K562 (cell line): ENCODE data around the gene ZNF487. TPM values are rescaled to one million over a fixed set of nuclear protein-coding genes. Genes with fewer than 3 reads are reported as not detected.

Source experiments
- CBX8 ChIP-seq: fragments of 200-600 bp; sonication (generic); IDR thresholded peaks from 2 replicates; pipeline ENCODE4 v1.6.1; 2012; ENCODE audit warnings: borderline replicate concordance, mixed run types, low read depth, mild to moderate bottlenecking, moderate library complexity, mixed read lengths, low read length, control low read depth, inconsistent platforms; ENCODE audit not compliant: poor library complexity, severe bottlenecking; ENCODE audit errors: extremely low read depth
- ELK3 ChIP-seq: fragments of 450-650 bp; formaldehyde crosslinking; IDR thresholded peaks from 2 replicates; pipeline ENCODE4 v1.4.0; 2020; ENCODE audit warnings: mild to moderate bottlenecking
- ETV6 ChIP-seq, 3 experiments: fragments of 150-350 bp in 1 of 3; sonication (generic) in 1 of 3; formaldehyde crosslinking in 1 of 3; IDR thresholded peaks; 2 replicates each; pipeline versions ENCODE4 v1.6.1 to v1.8.0; 2014 to 2022; ENCODE audit warnings: borderline replicate concordance in 2 of 3, low read depth in 2 of 3, antibody characterized with exemption in 1 of 3, low read length in 1 of 3, mild to moderate bottlenecking in 1 of 3, missing genetic modification reagents in 1 of 3
- FOSL1 ChIP-seq: fragments of 200-800 bp; sonication (Bioruptor generic); conservative IDR thresholded peaks from 2 replicates; pipeline ENCODE4 v1.6.1; 2016; ENCODE audit warnings: missing genetic modification characterization, missing compliant biosample characterization
- HNRNPK ChIP-seq: fragments of 200-400 bp; formaldehyde crosslinking; IDR thresholded peaks from one replicate; pipeline ENCODE4 v1.6.1; 2018; ENCODE audit warnings: mild to moderate bottlenecking, low read depth, low read length; ENCODE audit not compliant: poor library complexity, severe bottlenecking
- KDM1A ChIP-seq, 2 experiments: fragments of 450-650 bp; IDR thresholded peaks; 2 replicates each; pipeline ENCODE4 v1.6.1; 2016; ENCODE audit warnings: mild to moderate bottlenecking in 2 of 2
- KLF16 ChIP-seq: IDR thresholded peaks from 2 replicates; pipeline ENCODE4 v1.6.1; 2016; ENCODE audit warnings: antibody characterized with exemption
- LEF1 ChIP-seq: fragments of 450-650 bp; IDR thresholded peaks from 2 replicates; pipeline ENCODE4 v1.6.1; 2016; ENCODE audit warnings: mild to moderate bottlenecking
- MEF2A ChIP-seq: IDR thresholded peaks from 2 replicates; pipeline ENCODE4 v1.6.1; 2011; ENCODE audit warnings: low read depth, mild to moderate bottlenecking, low read length, moderate library complexity; ENCODE audit not compliant: control insufficient read depth
- MTA2 ChIP-seq: fragments of 450-650 bp; IDR thresholded peaks from 2 replicates; pipeline ENCODE4 v1.6.1; 2016; ENCODE audit warnings: low read depth
- PHF8 ChIP-seq: fragments of 200-600 bp; sonication (generic); IDR thresholded peaks from 2 replicates; pipeline ENCODE4 v1.6.1; 2012; ENCODE audit warnings: mixed run types, mild to moderate bottlenecking, inconsistent platforms, low read length, moderate library complexity, borderline replicate concordance
- PKNOX1 ChIP-seq: fragments of 450-650 bp; IDR thresholded peaks from 2 replicates; pipeline ENCODE4 v1.6.1; 2016
- POLR2B ChIP-seq: fragments of 450-650 bp; IDR thresholded peaks from 2 replicates; pipeline ENCODE4 v1.6.1; 2018; ENCODE audit warnings: low read depth; ENCODE audit not compliant: partially characterized antibody
- PURB ChIP-seq: sonication (generic); formaldehyde crosslinking; IDR thresholded peaks from 2 replicates; pipeline ENCODE4 v1.9.0; 2021; ENCODE audit warnings: low read depth, mild to moderate bottlenecking, missing genetic modification reagents
- TOE1 ChIP-seq, 2 experiments: fragments of 450-650 bp in 1 of 2; sonication (generic) in 1 of 2; formaldehyde crosslinking in 1 of 2; IDR thresholded peaks; 2 replicates each; pipeline versions ENCODE4 v1.7.1 to v1.8.0; 2016 to 2022; ENCODE audit warnings: borderline replicate concordance in 2 of 2, mild to moderate bottlenecking in 2 of 2, antibody characterized with exemption in 1 of 2, inconsistent platforms in 1 of 2, low read depth in 1 of 2, missing genetic modification reagents in 1 of 2, moderate library complexity in 1 of 2
- USF2 ChIP-seq: sonication (generic); formaldehyde crosslinking; IDR thresholded peaks from 2 replicates; pipeline ENCODE4 v1.5.0; 2020; ENCODE audit warnings: missing genetic modification reagents
- ZMIZ1 ChIP-seq, 2 experiments: fragments of 150-350 bp in 1 of 2; IDR thresholded peaks; 2 replicates each; pipeline ENCODE4 v1.6.1; 2012 to 2016; ENCODE audit warnings: low read depth in 2 of 2, low read length in 2 of 2, mild to moderate bottlenecking in 1 of 2, moderate library complexity in 1 of 2
- polyA plus RNA-seq, 8 experiments: library from polyadenylated mRNA; depleted of rRNA in 4 of 8; stranded (reverse) in 5 of 8; unstranded in 3 of 8; fragments of >200 nt; fragmentation: Nextera tagmentation in 2 of 8; fragmentation: Illumina TruSeq in 1 of 8; extraction: Ambion mirVana in 2 of 8; extraction: Trizol in 1 of 8; gene quantifications; 2 replicates each; pipeline versions ENCODE4 v1.2.1 to v1.2.3, GENCODE V29; 2011 to 2014; ENCODE audit warnings: inconsistent platforms in 1 of 8, missing spikeins in 1 of 8
- total RNA-seq, 7 experiments: library from RNA; depleted of rRNA in 6 of 7; stranded (reverse); fragments of >200 nt in 6 of 7; fragmentation: Illumina TruSeq in 2 of 7; extraction: Trizol in 2 of 7; gene quantifications; 2 replicates each; pipeline versions ENCODE4 v1.2.1 to v1.2.3, GENCODE V29; 2011 to 2021; ENCODE audit warnings: low replicate concordance in 1 of 7

ZNF487 gene
- total and polyA plus RNA-seq, 9 of the 15 experiments (the other 6 are each of a cell fraction or from before 2014, with no cell fraction given), result 1.9 to 6.5 (median 4.2) TPM

- TF ChIP-seq PKNOX1 (no peak), TOE1 (IDR thresholded peaks at IDR 0.05; ENCODE audit: borderline replicate concordance) (no peak), TOE1 (CRISPR knock-in tag; IDR thresholded peaks at IDR 0.05; ENCODE audit: borderline replicate concordance, low read depth) (no peak), KLF16 (no peak), MTA2 (no peak), FOSL1 (tag) (peak; percentile 40; the same call in 1 of the 2 replicates), USF2 (CRISPR knock-in tag) (no peak), HNRNPK (no peak), LEF1 (peak; percentile 49; the same call in 1 of the 2 replicates), PURB (CRISPR knock-in tag) (no peak), MEF2A (peak; percentile 74), ETV6 (IDR thresholded peaks at IDR 0.05; ENCODE audit: borderline replicate concordance in 1 of 2, low read depth in 2 of 2, low read length in 1 of 2) (no peak), ETV6 (CRISPR knock-in tag; IDR thresholded peaks at IDR 0.05; ENCODE audit: borderline replicate concordance) (no peak), CBX8 (no peak), ZMIZ1 (IDR thresholded peaks at IDR 0.05; ENCODE audit: low read depth in 2 of 2, low read length in 2 of 2) (0 out of 4 replicates have a peak, but pooled peaks of 1 of the 2 experiments have one; percentile 26), PHF8 (no peak), POLR2B (no peak), ELK3 (CRISPR knock-in tag) (no peak), KDM1A (IDR thresholded peaks at IDR 0.05) (peak; percentile 95 to 96)
These were observed 21.4 kb upstream of the ZNF487 start (continued) for GRCh38 chr10:43415544-43415943.
